H1 (cell line): ENCODE measurements around the gene MYL6B. TPM values are rescaled to one million over a fixed set of nuclear protein-coding genes. Genes with fewer than 3 reads are reported as not detected.
A peak's percentile ranks its signal among the peaks of the same experiment; 100 is the strongest.
"Not testable (repeated sequence)": the region's sequence is repeated elsewhere in the genome, so short reads cannot be mapped to it uniquely, and the experiment has no call there.

ENCODE experiments used
- CTCF ChIA-PET: fragments of 300-600 bp; sonication (Branson Sonifier 250); formaldehyde crosslinking; loops from one replicate; lab custom pipeline; 2021; ENCODE audit not compliant: partially characterized antibody; lab: Charles Lee
- POLR2A ChIA-PET: fragments of 300-600 bp; sonication (Branson Sonifier 250); formaldehyde crosslinking; loops from one replicate; lab custom pipeline; 2021; ENCODE audit warnings: inconsistent platforms; ENCODE audit not compliant: partially characterized antibody; lab: Charles Lee
- DNase-seq, 2 experiments: peaks; one replicate each; pipeline versions ENCODE4 v3.0.0 to v3.0.0-alpha.2; 2010 to 2022; ENCODE audit warnings: low spot score in 2 of 2, low read depth in 1 of 2, mixed read lengths in 1 of 2
- FAIRE-seq: peaks from 2 replicates; lab custom pipeline; 2011; peaks lifted over from hg19 to GRCh38; lab: Jason Lieb, UNC
- H2AFZ ChIP-seq: 2 replicates; pipeline ENCODE4 v1.8.1; 2012; ENCODE audit warnings: low read length, inconsistent platforms
- H2AK5ac ChIP-seq: 2 replicates; pipeline ENCODE4 v1.6.1; 2013; ENCODE audit warnings: low read depth, low read length
- H2BK120ac ChIP-seq: replicated peaks from 2 replicates; pipeline ENCODE3; 2013; ENCODE audit warnings: low read depth, low read length, inconsistent platforms
- H2BK12ac ChIP-seq: 2 replicates; pipeline ENCODE4 v1.6.1; 2013; ENCODE audit warnings: low read depth, low read length
- H2BK15ac ChIP-seq: 2 replicates; pipeline ENCODE4 v1.6.1; 2013; ENCODE audit warnings: low read length
- H2BK20ac ChIP-seq: 2 replicates; pipeline ENCODE4 v1.6.1; 2013; ENCODE audit warnings: low read length
- H2BK5ac ChIP-seq: 2 replicates; pipeline ENCODE4 v1.6.1; 2013; ENCODE audit warnings: low read depth, low read length
- H3K14ac ChIP-seq: 2 replicates; pipeline ENCODE4 v1.6.1; 2013; ENCODE audit warnings: inconsistent platforms; ENCODE audit not compliant: insufficient read length
- H3K18ac ChIP-seq: 2 replicates; pipeline ENCODE4 v1.6.1; 2013; ENCODE audit warnings: low read length; ENCODE audit errors: extremely low read depth
- H3K23ac ChIP-seq: 2 replicates; pipeline ENCODE4 v1.6.1; 2013; ENCODE audit warnings: inconsistent platforms; ENCODE audit not compliant: insufficient read length
- H3K23me2 ChIP-seq: 2 replicates; pipeline ENCODE4 v1.6.1; 2013; ENCODE audit warnings: low read depth, low read length
- H3K27ac ChIP-seq: 2 replicates; pipeline ENCODE4 v1.6.1; 2011; ENCODE audit warnings: low read depth, low read length, inconsistent platforms
- H3K27me3 ChIP-seq, 4 experiments: replicated peaks in 1 of 4; 1 replicate in 1 of 4; 2 replicates in 3 of 4; pipeline versions ENCODE4 v1.6.1 to v1.8.1; 2011 to 2013; ENCODE audit warnings: low read length in 3 of 4, mild to moderate bottlenecking in 3 of 4, inconsistent platforms in 2 of 4, mixed read lengths in 2 of 4, moderate library complexity in 1 of 4; ENCODE audit not compliant: control insufficient read depth in 3 of 4, insufficient read depth in 3 of 4; ENCODE audit errors: extremely low read depth in 1 of 4
- H3K36me3 ChIP-seq, 4 experiments: 2 replicates each; pipeline versions ENCODE4 v1.6.1 to v1.8.1; 2011 to 2013; ENCODE audit warnings: mild to moderate bottlenecking in 4 of 4, low read length in 3 of 4, moderate library complexity in 2 of 4, control low read depth in 1 of 4, inconsistent platforms in 1 of 4; ENCODE audit not compliant: insufficient read depth in 4 of 4, control insufficient read depth in 2 of 4
- H3K4ac ChIP-seq: replicated peaks from 2 replicates; pipeline ENCODE3; 2013; ENCODE audit warnings: low read length, low read depth, mixed read lengths, inconsistent platforms; ENCODE audit not compliant: insufficient read length
- H3K4me1 ChIP-seq, 4 experiments: replicated peaks in 1 of 4; 1 replicate in 1 of 4; 2 replicates in 3 of 4; pipeline versions ENCODE4 v1.6.1 to v1.8.1; 2011 to 2013; ENCODE audit warnings: low read length in 3 of 4, inconsistent platforms in 2 of 4, mixed read lengths in 1 of 4; ENCODE audit not compliant: insufficient read depth in 4 of 4, control insufficient read depth in 3 of 4
- H3K4me2 ChIP-seq, 2 experiments: 2 replicates each; pipeline versions ENCODE4 v1.6.1 to v1.8.1; 2011 to 2013; ENCODE audit warnings: low read depth in 2 of 2, low read length in 2 of 2, control low read depth in 1 of 2, inconsistent platforms in 1 of 2, mild to moderate bottlenecking in 1 of 2; ENCODE audit not compliant: insufficient read depth in 1 of 2
- H3K4me3 ChIP-seq, 4 experiments: fragments of 200-600, 300-600 bp in 1 of 4; sonication (generic), shearing (Covaris generic), sonication (Bioruptor Twin) in 1 of 4; 2 replicates each; pipeline versions ENCODE4 v1.5.1 to v1.8.1; 2011 to 2016; ENCODE audit warnings: low read length in 4 of 4, low read depth in 3 of 4, control low read depth in 2 of 4, inconsistent platforms in 2 of 4, mild to moderate bottlenecking in 2 of 4, mixed read lengths in 1 of 4, moderate library complexity in 1 of 4; ENCODE audit not compliant: insufficient read depth in 2 of 4; ENCODE audit errors: extremely low read depth in 1 of 4
- H3K56ac ChIP-seq: replicated peaks from 2 replicates; pipeline ENCODE3; 2013; ENCODE audit warnings: low read depth, mild to moderate bottlenecking, mixed read lengths, low read length, inconsistent platforms; ENCODE audit not compliant: insufficient read length
- H3K79me1 ChIP-seq: 2 replicates; pipeline ENCODE4 v1.6.1; 2013; ENCODE audit warnings: low read depth, low read length, control low read depth
- H3K79me2 ChIP-seq, 2 experiments: 2 replicates each; pipeline versions ENCODE4 v1.6.1 to v1.8.1; 2012 to 2013; ENCODE audit warnings: low read length in 2 of 2, mild to moderate bottlenecking in 2 of 2, inconsistent platforms in 1 of 2; ENCODE audit not compliant: insufficient read depth in 2 of 2, control insufficient read depth in 1 of 2
- H3K9ac ChIP-seq, 4 experiments: replicated peaks in 1 of 4; 1 replicate in 1 of 4; 2 replicates in 3 of 4; pipeline versions ENCODE4 v1.6.1 to v1.8.1; 2011 to 2013; ENCODE audit warnings: low read depth in 3 of 4, low read length in 3 of 4, control low read depth in 2 of 4, mild to moderate bottlenecking in 2 of 4, moderate library complexity in 2 of 4, inconsistent platforms in 1 of 4; ENCODE audit errors: extremely low read depth in 1 of 4
- H3K9me3 ChIP-seq, 2 experiments: 2 replicates each; pipeline versions ENCODE4 v1.6.1 to v1.8.1; 2012 to 2013; ENCODE audit warnings: mild to moderate bottlenecking in 2 of 2, moderate library complexity in 2 of 2, control low read depth in 1 of 2, inconsistent platforms in 1 of 2, low read depth in 1 of 2, low read length in 1 of 2, mixed read lengths in 1 of 2; ENCODE audit not compliant: insufficient read depth in 2 of 2
- H4K20me1 ChIP-seq, 2 experiments: replicated peaks in 1 of 2; 2 replicates each; pipeline versions ENCODE3 to v1.8.1; 2011 to 2013; ENCODE audit warnings: inconsistent platforms in 2 of 2, low read length in 2 of 2, mild to moderate bottlenecking in 1 of 2; ENCODE audit not compliant: insufficient read depth in 2 of 2, control insufficient read depth in 1 of 2
- H4K5ac ChIP-seq: 2 replicates; pipeline ENCODE4 v1.6.1; 2013; ENCODE audit warnings: low read length, low read depth, mixed read lengths, inconsistent platforms; ENCODE audit not compliant: insufficient read length
- H4K8ac ChIP-seq: 2 replicates; pipeline ENCODE4 v1.8.0; 2013; ENCODE audit warnings: mild to moderate bottlenecking, moderate library complexity, low read length, inconsistent platforms; ENCODE audit not compliant: insufficient read depth; ENCODE audit errors: extremely low read depth
- H4K91ac ChIP-seq: replicated peaks from 2 replicates; pipeline ENCODE3; 2013; ENCODE audit warnings: low read length, mixed read lengths, inconsistent platforms; ENCODE audit not compliant: insufficient read length
- CTCF ChIP-seq, 3 experiments: IDR thresholded peaks; 1 replicate in 2 of 3; 2 replicates in 1 of 3; pipeline versions ENCODE4 v1.5.1 to v1.6.1; 2011; ENCODE audit warnings: low read length in 3 of 3, mild to moderate bottlenecking in 3 of 3, inconsistent platforms in 2 of 3, low read depth in 1 of 3, moderate library complexity in 1 of 3; ENCODE audit not compliant: insufficient read depth in 1 of 3; ENCODE audit errors: control extremely low read depth in 1 of 3
- SIN3A ChIP-seq, 2 experiments: IDR thresholded peaks in 1 of 2; conservative IDR thresholded peaks in 1 of 2; 2 replicates each; pipeline ENCODE4 v1.6.1; 2011 to 2012; ENCODE audit warnings: low read length in 2 of 2, improper control_type of control experiment in 1 of 2, low read depth in 1 of 2, mild to moderate bottlenecking in 1 of 2
- SIRT6 ChIP-seq: IDR thresholded peaks from one replicate; pipeline ENCODE4 v1.7.1; 2012; ENCODE audit warnings: low read length, inconsistent platforms
- WGBS, 2 experiments: shearing (Covaris generic) in 1 of 2; methylation state at CpG; one replicate each; pipeline versions ENCODE4 v1.1.6 to v1.1.7; 2013 to 2015; ENCODE audit warnings: low lambda C conversion rate in 2 of 2, mixed read lengths in 2 of 2, inconsistent platforms in 1 of 2, low coverage in 1 of 2, missing lambda C conversion rate in 1 of 2; ENCODE audit not compliant: insufficient replicate concordance in 2 of 2, insufficient coverage in 1 of 2, insufficient read length in 1 of 2; ENCODE audit errors: extremely low coverage in 1 of 2, missing lambda C conversion rate in 1 of 2; 5-methylcytosine and 5-hydroxymethylcytosine counted together
- polyA plus RNA-seq, 7 experiments: library from polyadenylated mRNA; depleted of rRNA in 3 of 7; stranded (reverse) in 5 of 7; unstranded in 2 of 7; fragments of >200 nt in 5 of 7; fragments of 200-250 nt in 2 of 7; gene quantifications; 1 replicate in 5 of 7; 2 replicates in 1 of 7; 4 replicates in 1 of 7; pipeline versions ENCODE4 v1.2.1 to v1.2.3, GENCODE V29; 2011 to 2013; ENCODE audit warnings: missing spikeins in 2 of 7, mixed read lengths in 2 of 7
- total RNA-seq: library from RNA; stranded (reverse); fragmentation: NEBNext Ultra II Directional; extraction: Animal tissue kit (Norgen Biotek cat#: 25700); gene quantifications from 2 replicates; pipeline ENCODE4 v1.2.1, GENCODE V29; 2021

The MYL6B gene
- total and polyA plus RNA-seq, 2 of the 8 experiments (the other 6 are each of a cell fraction or from before 2014, with no cell fraction given) = 163 to 202 TPM

GRCh38 chr12:56116267-56117081 lies 35.9 kb upstream of the MYL6B start, which contains the start of gene RPL41 (continued):
- 0 out of 4 replicates have a peak, but pooled peaks of 1 of the 2 experiments have one; percentile 20 for TF ChIP-seq SIN3A (conservative IDR thresholded peaks at IDR 0.05 in 1 of 2, IDR thresholded peaks at IDR 0.05 in 1 of 2; ENCODE audit: low read depth in 1 of 2, low read length in 2 of 2)
- TF ChIP-seq CTCF (IDR thresholded peaks at IDR 0.05; ENCODE audit: control extremely low read depth in 1 of 3, insufficient read depth in 1 of 3, low read depth in 1 of 3, low read length in 3 of 3) = no peak
- TF ChIP-seq SIRT6 = peak; percentile 18

- H4K5ac ChIP-seq = peak overlapping the region; percentile 93
- 4% methylated on average over 12 of the region's 16 CpGs; no CpG with 5 or more reads in 1 of the 2 experiments for WGBS, 2 experiments
- not testable (repeated sequence) for H4K91ac ChIP-seq, H3K23me2 ChIP-seq, H2AFZ ChIP-seq, H4K20me1 ChIP-seq, H2BK120ac ChIP-seq, DNase-seq, FAIRE-seq, H3K14ac ChIP-seq, H2BK12ac ChIP-seq, H2BK15ac ChIP-seq, H4K8ac ChIP-seq, H3K27me3 ChIP-seq, H3K23ac ChIP-seq, H3K4me1 ChIP-seq, H2BK20ac ChIP-seq, H3K4ac ChIP-seq, H3K9me3 ChIP-seq, H3K79me1 ChIP-seq
- peaks cover 11 to 29% (median 21%) of the 10 kb centered on the region in 4 experiments; a peak in 7 of 8 replicates for H3K36me3 ChIP-seq
- H3K4me3 ChIP-seq = peak overlapping the region; percentile 85 to 99 (median 96)
- POLR2A ChIA-PET = interaction anchor here (0.6 to 7.1 kb wide), 39 partner anchors 11 to 773 kb away, joined by 3 to 267 read pairs (median 5); partner anchors contain the start of genes ANKRD52, CNPY2, COQ10A and CS
- CTCF ChIA-PET = interaction anchor here (1.0 to 5.3 kb wide), 7 partner anchors 11 to 105 kb away, joined by 4 to 47 read pairs (median 32); partner anchors contain the start of genes ESYT1, PA2G4, RNF41 and SMARCC2
- H3K56ac ChIP-seq = peak overlapping the region; percentile 50
- peak overlapping the region; percentile 97 for H3K27ac ChIP-seq
- H2AK5ac ChIP-seq = peak overlapping the region; percentile 93; the same call in 1 of the 2 replicates
- H3K79me2 ChIP-seq = peaks cover 3 to 13% of the 10 kb centered on the region in 2 experiments; a peak in 3 of 4 replicates
- H2BK5ac ChIP-seq = peak overlapping the region; percentile 98
- H3K18ac ChIP-seq = 0 out of 2 replicates have a peak overlapping the region, but pooled peaks have one; percentile 100
- peak overlapping the region; percentile 96 to 99 for H3K4me2 ChIP-seq
- H3K9ac ChIP-seq = peak overlapping the region; percentile 93 to 100 (median 98)
Measured at GRCh38 chr12:56117082-56117706, 35.2 kb upstream of the MYL6B start.
